Endodermal cell (in vitro differentiated cells): Measurements from ENCODE around the gene ISY1. TPM values are rescaled to one million over a fixed set of nuclear protein-coding genes. Genes with fewer than 3 reads are reported as not detected.
A peak's percentile ranks its signal among the peaks of the same experiment; 100 is the strongest.

ENCODE experiments used
- DNase-seq: peaks from one replicate; pipeline ENCODE4 v3.0.0-alpha.2; 2017
- H3K27ac ChIP-seq: 2 replicates; pipeline ENCODE4 v1.5.1; 2013; ENCODE audit warnings: mild to moderate bottlenecking, low read depth, low read length, moderate library complexity
- H3K27me3 ChIP-seq: 2 replicates; pipeline ENCODE4 v1.6.1; 2013; ENCODE audit warnings: mild to moderate bottlenecking, low read length, moderate library complexity; ENCODE audit not compliant: insufficient read depth, control insufficient read depth, poor library complexity, severe bottlenecking
- H3K36me3 ChIP-seq: 2 replicates; pipeline ENCODE4 v1.7.0; 2013; ENCODE audit warnings: mild to moderate bottlenecking, low read length, moderate library complexity; ENCODE audit not compliant: control insufficient read depth, insufficient read depth
- H3K4me1 ChIP-seq: one replicate; pipeline ENCODE4 v1.7.0; 2013; ENCODE audit warnings: low read length; ENCODE audit not compliant: control insufficient read depth, insufficient read depth
- H3K4me3 ChIP-seq: 2 replicates; pipeline ENCODE4 v1.5.1; 2013; ENCODE audit warnings: mild to moderate bottlenecking, low read length, moderate library complexity
- H3K9ac ChIP-seq: 2 replicates; pipeline ENCODE4 v1.6.1; 2013; ENCODE audit warnings: mild to moderate bottlenecking, low read length, moderate library complexity; ENCODE audit not compliant: poor library complexity, severe bottlenecking; ENCODE audit errors: extremely low read depth
- H3K9me3 ChIP-seq: 2 replicates; pipeline ENCODE4 v1.6.1; 2013; ENCODE audit warnings: mild to moderate bottlenecking, low read length, moderate library complexity; ENCODE audit not compliant: control insufficient read depth
- H3K27ac Mint-ChIP-seq: 2 replicates; pipeline ENCODE4 v1.8.0; 2020; ENCODE audit warnings: mixed read lengths
- H3K27me3 Mint-ChIP-seq: 2 replicates; pipeline ENCODE4 v1.8.0; 2021; ENCODE audit warnings: mild to moderate bottlenecking, mixed read lengths; ENCODE audit not compliant: insufficient read depth
- H3K36me3 Mint-ChIP-seq: 2 replicates; pipeline ENCODE4 v1.8.0; 2020; ENCODE audit warnings: low read depth, mixed read lengths
- H3K4me1 Mint-ChIP-seq: 2 replicates; pipeline ENCODE4 v1.8.0; 2020; ENCODE audit warnings: mixed read lengths
- H3K4me3 Mint-ChIP-seq: 2 replicates; pipeline ENCODE4 v1.8.0; 2020; ENCODE audit warnings: mild to moderate bottlenecking, moderate library complexity, mixed read lengths
- H3K9me3 Mint-ChIP-seq: 2 replicates; pipeline ENCODE4 v1.8.0; 2020; ENCODE audit warnings: mild to moderate bottlenecking, mixed read lengths
- CTCF ChIP-seq: fragments of 200-600 bp; sonication (generic); conservative IDR thresholded peaks from 2 replicates; pipeline ENCODE4 v1.5.0; 2021; ENCODE audit warnings: antibody characterized with exemption, mild to moderate bottlenecking
- WGBS, 2 experiments: methylation state at CpG; one replicate each; pipeline versions ENCODE4 v1.1.5 to v1.1.7; 2013; ENCODE audit warnings: missing lambda C conversion rate in 2 of 2, mixed read lengths in 1 of 2; ENCODE audit not compliant: insufficient coverage in 1 of 2, insufficient read length in 1 of 2; 5-methylcytosine and 5-hydroxymethylcytosine counted together
- total RNA-seq, 2 donors: library from RNA; stranded (reverse); fragmentation: NEBNext Ultra II Directional in 1 of 2; extraction: Animal tissue kit (Norgen Biotek cat#: 25700) in 1 of 2; gene quantifications; 2 replicates in 1 of 2; 3 replicates in 1 of 2; pipeline ENCODE4 v1.2.1, GENCODE V29; 2021

ISY1 gene
- total RNA-seq, 2 donors from 2014 or later: 28.9 to 32.9 TPM

GRCh38 chr3:129128357-129129155 is 32.3 kb downstream of the ISY1 start:
- Mint-ChIP-seq H3K27ac (peak overlapping the region; percentile 68), H3K4me1 (peaks cover 24% of the 10 kb centered on the region), H3K4me3 (no peak overlapping the region), H3K36me3 (peaks cover 31% of the 10 kb centered on the region), H3K27me3 (no peaks in the 10 kb centered on the region), H3K9me3 (no peaks in the 10 kb centered on the region)
- Histone ChIP-seq H3K9me3 (no peaks in the 10 kb centered on the region), H3K4me1 (peaks cover 7% of the 10 kb centered on the region), H3K9ac (no peak overlapping the region), H3K4me3 (no peak overlapping the region), H3K27ac (no peak overlapping the region), H3K27me3 (no peaks in the 10 kb centered on the region), H3K36me3 (peaks cover 43% of the 10 kb centered on the region)
- no peak for DNase-seq
- 94 to 98% methylated on average over 8 to 16 of the region's 16 CpGs for WGBS, 2 experiments
- no peak for TF ChIP-seq CTCF

- no peaks in the 10 kb centered on the region for H3K9me3 Mint-ChIP-seq
- DNase-seq: no peak
- peaks cover 23% of the 10 kb centered on the region for H3K4me1 Mint-ChIP-seq
- H3K9me3 ChIP-seq: no peaks in the 10 kb centered on the region
- no peaks in the 10 kb centered on the region for H3K27me3 ChIP-seq
- H3K4me1 ChIP-seq: peaks cover 11% of the 10 kb centered on the region
- no peak overlapping the region for H3K4me3 ChIP-seq
- 92 to 98% methylated on average over 4 to 9 of the region's 9 CpGs for WGBS, 2 experiments
- H3K4me3 Mint-ChIP-seq: no peak overlapping the region
- no peak overlapping the region for H3K9ac ChIP-seq
- H3K36me3 ChIP-seq: peaks cover 31% of the 10 kb centered on the region
- H3K27ac ChIP-seq: no peak overlapping the region
- peak overlapping the region; percentile 52 for H3K27ac Mint-ChIP-seq
- H3K27me3 Mint-ChIP-seq: no peaks in the 10 kb centered on the region
- H3K36me3 Mint-ChIP-seq: peaks cover 24% of the 10 kb centered on the region
- no peak for TF ChIP-seq CTCF
These were observed 34.1 kb downstream of the ISY1 start for GRCh38 chr3:129126726-129127280.

- Mint-ChIP-seq H3K4me3 (peak overlapping the region; percentile 83), H3K9me3 (no peaks in the 10 kb centered on the region), H3K27ac (peak overlapping the region; percentile 61), H3K27me3 (no peaks in the 10 kb centered on the region), H3K36me3 (peaks cover 5% of the 10 kb centered on the region), H3K4me1 (peaks cover 37% of the 10 kb centered on the region)
- H3K9me3 ChIP-seq: no peaks in the 10 kb centered on the region
- WGBS, 2 experiments: 91 to 93% methylated on average over 3 to 4 of the region's 5 CpGs
- TF ChIP-seq CTCF: no peak
- no peak overlapping the region for H3K27ac ChIP-seq
- no peak overlapping the region for H3K9ac ChIP-seq
- peak overlapping the region; percentile 74 for H3K4me3 ChIP-seq
- peak; percentile 46 for DNase-seq
- H3K27me3 ChIP-seq: no peaks in the 10 kb centered on the region
- peaks cover 21% of the 10 kb centered on the region for H3K4me1 ChIP-seq
- peaks cover under 1% of the 10 kb centered on the region for H3K36me3 ChIP-seq
These were observed 37.4 kb downstream of the ISY1 start for GRCh38 chr3:129123314-129124060.
